GM21529 (cell line): ENCODE measurements around the gene PAGE1.
"Not testable (repeated sequence)": the region's sequence is repeated elsewhere in the genome, so short reads cannot be mapped to it uniquely, and the experiment has no call there.

Experiments
- ATAC-seq: cut with Tn5 transposase; IDR thresholded peaks from one replicate; pipeline ENCODE4 v1.9.1; 2021; ENCODE audit not compliant: unreplicated experiment

Gene PAGE1, protein sequence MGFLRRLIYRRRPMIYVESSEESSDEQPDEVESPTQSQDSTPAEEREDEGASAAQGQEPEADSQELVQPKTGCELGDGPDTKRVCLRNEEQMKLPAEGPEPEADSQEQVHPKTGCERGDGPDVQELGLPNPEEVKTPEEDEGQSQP

DNA sequence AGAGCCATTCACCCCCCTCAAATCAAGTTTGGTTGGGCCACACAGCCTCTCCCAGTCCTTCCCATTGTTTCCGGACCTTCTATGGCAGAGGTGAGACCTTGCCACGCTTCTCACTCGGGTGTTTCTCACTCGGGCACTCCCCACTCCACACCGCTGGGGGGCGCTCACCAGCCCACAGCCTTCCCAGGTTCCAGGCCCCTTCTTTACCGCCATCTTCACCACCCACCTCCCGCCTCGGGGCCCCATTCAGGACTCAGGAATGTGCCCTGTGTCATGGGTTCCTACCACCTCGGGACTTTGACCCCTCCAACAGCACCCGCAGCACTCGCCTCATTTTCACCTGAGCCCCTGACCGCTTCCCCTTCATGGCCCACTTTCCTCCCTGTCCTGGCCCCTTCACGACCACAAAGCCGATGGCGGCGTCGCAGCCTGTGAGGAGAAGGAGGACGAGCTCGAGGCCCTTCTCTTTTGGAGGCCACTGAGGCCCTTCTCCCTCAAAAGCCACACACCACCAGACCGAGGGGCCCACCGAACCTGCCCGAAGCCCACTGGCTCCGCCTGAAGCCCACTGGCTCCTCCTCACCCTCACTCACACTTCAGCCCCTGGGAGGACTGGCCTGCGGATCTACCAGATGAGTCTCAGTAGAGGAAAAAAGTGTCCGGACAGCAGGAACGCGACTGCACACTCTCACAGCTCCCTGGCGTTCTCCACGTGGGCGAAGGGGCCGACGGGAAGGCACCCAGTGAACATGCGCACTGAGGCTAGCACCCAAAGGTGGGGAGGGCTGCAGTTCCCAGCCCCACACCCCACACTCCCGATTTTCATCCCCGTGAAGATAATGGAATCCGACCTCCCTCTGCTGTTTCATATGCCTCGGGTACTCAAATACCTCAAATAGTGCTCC, at the start of gene PAGE1:
Gene PAGE1 (minus strand): TSS at position 709 of the 905 bp plus-strand sequence. CDS start 1,214 bp downstream, outside the sequence.
- no peak for ATAC-seq

DNA sequence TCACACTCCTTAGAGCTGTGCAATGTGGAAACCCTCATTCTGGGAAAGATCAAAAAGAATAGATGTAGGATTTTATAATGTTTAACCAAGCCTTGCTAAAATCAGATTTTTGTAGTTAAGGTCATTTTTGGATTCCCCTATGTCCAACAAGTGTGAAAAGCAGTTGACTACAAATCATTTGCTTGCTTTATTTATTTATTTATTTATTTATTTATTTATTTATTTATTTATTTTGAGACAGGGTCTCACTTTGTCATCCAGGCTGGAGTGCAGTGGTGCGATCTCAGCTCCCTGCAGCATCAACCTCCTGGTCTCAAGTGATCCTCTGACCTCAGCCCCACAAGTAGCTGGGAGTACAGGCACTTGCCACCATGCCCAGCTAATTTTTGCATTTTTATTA, 45.7 kb upstream of the PAGE1 start:
- ATAC-seq: not testable (repeated sequence)

DNA sequence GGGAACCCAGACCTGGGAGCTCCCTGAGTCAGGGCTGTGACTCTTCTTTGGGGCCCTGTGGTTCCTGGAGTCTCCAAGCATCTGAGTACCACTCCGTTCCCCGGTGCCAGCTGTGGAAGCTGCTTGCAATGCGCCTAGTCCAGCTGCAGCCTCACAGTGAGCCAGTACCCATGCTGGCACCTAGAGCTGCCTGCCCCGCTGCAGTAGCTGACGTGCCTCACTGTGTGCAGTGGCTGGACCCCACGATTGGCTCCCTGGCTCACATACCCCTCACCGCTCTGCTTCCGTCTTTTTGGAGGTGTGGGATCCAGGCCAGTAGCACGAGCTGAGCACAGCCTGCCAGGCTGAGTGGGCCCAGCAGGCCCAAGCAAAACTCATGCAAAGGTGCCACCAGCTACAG, 32.1 kb upstream of the PAGE1 start:
- no peak for ATAC-seq

DNA sequence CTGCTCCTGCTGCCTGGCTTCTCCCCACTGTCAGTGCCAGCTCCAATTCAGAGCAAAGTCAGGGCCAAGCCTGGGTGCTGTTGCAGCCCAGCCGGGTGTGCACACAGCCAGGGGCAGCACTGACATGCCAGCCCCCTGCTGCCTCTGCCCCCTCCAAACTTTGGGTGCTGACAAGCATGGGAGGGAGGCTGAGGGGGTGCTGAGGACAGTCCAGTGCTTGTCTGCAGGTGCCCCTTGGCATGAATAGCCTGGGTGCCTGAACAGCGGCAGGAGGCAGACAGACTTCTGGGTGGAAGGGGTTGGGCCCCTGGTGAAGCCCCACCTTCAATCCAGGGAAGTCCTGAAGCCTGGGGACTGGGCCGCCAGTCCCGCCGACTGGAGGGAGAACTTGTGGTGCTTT, 31.2 kb upstream of the PAGE1 start:
- ATAC-seq: no peak

DNA sequence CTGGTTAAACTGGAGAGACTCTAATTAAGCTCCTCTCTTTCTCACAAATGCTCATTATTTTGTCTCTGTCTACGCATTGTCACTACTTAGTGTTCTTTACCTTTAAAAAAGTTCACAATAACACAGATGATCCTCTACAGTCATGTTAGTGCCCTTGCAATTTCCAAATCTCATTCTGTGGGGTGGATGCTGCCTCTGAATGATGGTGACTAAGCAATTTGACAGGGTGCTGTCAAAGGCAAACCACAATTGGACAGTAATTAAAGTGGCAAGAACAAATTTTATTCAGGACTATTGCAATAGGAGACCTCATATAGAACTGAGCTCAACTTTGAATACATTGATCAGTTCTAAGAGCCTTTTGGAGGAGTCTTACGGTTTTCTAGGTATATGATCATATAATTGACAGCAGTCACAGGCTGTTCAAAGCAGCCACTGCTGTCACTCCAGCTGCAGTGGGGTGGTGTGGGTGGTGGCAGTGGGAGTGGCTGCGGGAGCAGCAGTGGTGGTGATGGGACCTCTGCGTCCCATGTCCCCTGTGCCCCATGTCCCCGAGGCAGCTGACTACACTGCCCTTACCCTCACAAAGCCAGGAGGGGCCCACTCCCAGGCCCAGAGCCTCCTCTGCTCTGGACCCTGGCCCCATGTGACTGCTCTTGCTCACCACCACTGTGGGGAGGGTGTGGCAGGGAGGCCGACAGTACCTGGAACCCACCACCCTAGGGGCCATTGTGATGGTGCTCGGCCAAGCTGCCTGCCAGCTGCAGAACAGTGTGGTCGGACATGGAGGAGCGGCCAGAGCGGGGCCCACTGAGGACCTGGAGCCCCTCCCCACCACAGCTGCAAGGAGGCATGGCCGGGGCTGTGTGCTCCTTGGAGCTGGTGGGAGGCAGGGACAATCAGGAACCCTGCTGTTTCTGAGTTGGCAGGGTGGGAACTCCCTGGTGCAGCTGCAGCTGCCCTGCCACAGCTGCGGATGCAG, 30.4 kb upstream of the PAGE1 start:
- no peak for ATAC-seq

DNA sequence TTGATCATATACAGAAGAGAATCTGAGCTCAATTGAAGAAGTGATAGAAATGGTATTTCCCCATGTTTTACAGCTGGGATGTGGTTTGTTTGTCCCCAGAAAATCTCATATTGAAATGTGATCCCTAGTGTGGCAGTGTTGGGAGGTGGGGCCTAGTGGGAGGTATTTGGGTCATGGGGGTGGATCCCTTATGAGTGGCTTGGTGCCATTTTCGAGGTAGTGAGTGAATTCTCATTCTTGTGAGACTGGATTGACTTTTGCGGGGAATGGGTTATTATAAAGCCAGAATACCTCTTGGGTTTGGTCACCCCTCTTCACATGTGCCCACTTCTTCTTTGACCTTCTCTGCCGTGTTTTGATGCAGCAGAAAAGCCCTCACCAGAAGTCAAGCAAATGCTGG, 29.6 kb upstream of the PAGE1 start:
- ATAC-seq: no peak

DNA sequence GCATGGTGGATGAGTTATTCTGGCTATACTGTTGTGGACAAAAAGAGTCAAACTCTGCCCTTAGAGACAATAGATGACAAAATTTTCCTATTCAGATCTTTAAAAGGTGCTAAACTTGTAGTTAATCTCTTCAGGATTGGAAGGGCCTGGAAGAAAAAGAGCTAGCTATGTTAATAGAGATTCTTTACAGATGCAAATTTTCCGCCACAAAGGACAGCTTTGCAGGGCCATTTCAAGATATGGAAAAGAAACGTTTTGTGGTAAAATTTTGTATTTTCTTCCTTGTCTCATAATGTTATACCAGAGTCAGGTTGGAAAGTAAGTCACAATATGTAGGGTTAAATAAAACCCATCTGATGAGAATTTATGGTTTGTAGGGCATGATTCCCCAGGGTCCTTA, 24.3 kb upstream of the PAGE1 start:
- not testable (repeated sequence) for ATAC-seq

DNA sequence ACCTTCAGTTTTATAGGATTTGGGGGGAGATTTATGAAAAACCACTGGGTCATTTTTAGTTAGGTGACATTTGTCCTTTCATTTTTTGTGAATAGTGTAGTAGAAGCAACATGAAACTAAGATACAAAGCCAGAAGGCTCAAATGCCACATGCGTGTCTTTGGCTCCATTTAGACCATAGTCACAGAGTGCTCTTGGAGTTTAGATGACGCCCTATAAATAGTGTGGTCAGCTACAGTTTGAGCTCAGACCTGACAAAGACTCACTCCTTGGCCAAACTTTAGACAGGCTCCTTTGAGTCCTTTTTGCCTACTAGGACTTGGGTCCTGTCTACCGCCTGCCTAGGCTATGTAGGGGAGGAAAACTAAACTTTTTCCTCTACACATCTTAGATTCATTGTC, 16.8 kb upstream of the PAGE1 start:
- no peak for ATAC-seq

DNA sequence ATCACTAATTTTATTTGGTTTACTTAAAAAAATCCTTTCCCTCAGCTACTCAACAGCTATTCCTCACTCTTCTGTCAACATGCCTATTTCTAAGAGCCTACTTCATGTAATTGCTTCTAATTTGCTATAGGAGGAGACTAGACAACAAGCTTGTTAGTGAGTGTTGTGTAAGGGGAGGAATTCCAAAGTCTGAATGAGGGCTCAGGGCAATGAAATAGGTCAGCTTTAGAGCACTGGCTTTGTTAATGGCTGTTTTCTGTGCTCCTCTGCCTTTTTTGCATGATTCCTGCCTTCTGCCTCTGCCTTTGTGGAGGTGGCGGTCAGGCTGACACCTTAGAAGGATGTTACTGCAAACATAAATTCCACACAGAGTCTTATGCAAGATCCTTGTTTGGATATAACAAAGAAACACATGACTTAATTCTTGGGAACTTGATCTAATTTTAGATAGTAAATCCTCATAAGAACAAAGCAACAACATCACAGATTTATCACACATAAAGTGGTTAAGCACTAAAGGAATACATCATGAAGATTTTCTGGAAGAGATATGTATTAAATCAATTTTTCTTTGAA, 15.0 kb upstream of the PAGE1 start:
- no peak for ATAC-seq

DNA sequence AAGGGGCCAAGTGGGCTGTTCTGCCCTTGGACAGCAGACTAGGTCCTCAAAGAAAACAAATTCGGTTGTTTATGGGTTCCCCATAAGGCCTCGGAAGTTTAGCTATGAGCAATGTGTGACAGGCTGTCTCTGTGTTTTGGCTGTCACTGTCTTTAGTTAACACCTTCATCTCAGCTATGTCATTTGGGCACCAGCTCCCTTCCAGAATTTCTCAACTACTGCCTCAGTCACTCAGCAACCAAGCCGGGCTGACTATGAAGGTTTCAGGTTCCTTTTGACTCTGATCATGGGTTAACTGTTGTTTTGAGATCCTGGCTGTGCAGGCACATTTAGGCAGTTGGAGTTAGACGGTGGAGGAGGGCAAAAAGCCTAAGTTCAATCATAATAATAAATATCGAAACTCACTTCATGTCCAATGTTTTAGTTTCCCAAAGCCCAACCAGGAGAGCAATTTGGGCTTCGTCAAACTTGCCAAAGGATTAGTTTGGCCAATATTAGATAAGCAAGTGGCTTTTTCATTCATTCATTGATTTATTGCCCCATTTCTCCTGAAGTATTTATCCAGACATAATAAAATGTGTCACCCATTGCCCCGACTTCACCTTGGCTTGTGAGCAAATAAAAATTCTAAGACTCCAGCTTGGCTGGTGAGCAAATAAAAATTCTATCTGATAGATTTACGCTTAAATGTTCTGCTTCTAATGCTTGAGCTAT, 9.1 kb upstream of the PAGE1 start:
- no peak for ATAC-seq

DNA sequence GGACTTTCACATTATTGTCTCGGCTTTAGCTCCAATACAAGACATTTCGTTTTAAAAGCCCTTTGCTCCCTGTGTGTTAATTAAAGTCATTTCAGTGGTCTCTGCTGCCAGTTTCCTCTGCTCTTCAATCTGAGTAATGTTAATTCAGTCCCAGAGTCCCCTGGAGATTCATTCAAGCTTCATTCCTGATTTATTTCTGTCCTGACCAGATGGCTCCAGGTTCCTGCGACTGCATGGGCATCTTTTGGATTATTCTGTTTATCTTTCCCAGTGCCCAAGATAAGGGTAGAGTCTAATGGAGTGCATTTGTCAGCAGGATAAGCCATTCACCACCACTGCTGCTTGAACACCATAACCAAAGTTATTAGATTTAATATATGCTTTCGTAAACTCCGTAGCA, 6.1 kb upstream of the PAGE1 start:
- no peak for ATAC-seq

DNA sequence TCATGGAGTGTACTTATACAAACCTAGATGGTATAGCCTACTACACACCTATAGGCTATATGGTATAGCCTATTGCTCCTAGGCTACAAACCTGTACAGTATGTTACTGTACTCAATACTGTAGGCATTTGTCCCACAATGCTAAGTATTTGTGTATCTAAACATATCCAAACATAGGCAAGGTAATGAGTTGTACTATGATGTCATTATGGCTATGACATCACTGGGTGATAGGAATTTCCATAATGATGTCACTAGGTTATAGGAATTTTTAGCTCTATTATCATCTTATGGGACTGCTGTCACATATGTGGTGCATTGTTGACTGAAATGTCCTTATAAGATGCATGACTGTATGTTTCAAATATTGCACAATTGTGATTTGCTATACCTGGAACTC, 5.5 kb upstream of the PAGE1 start:
- ATAC-seq: no peak

DNA sequence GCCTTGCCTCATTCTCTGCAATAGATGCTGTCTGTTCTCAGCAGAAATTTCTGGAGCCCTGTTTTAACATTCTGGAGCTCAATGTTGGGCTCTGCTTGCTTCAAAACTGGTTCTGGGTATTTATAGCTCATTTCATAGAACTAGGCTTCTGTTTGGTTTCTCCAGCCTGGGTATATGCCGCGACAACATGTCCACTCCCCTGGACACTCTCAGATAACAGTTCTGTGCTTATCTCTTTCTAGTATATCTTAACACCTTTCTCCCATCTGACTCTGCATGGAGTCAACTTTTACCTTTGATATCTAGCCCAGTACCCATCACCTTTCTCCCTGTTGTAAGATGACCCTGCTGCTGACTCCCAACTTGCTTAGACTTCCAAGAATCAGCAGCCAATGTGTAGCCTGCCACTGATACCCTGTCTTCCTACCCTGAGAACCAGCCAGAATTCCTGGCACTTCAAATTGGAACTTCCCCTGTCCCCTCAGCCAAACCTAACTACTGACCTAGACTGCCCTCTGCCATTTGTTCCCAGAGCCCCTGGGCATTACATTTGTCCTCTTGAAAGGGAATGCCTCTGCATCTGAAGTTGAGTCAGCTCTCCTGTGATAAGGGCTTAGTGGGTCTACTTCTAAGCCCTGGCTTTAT, 20.6 kb downstream of the PAGE1 start:
- no peak for ATAC-seq

DNA sequence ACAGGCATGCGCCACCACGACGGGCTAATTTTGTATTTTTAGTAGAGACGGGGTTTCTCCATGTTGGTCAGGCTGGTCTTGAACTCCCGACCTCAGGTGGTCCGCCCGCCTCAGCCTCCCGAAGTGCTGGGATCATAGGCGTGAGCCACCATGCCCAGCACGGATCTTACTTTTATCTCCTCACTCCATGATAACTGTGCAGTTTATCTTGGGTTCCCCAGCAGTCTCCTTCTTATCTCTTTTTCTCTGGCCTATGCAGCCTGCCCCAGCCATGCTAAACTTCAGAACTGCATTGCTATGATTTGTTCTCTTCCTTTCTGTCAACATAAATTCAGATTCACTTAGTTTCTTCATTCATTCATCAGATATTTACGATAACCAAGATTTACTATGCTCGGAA, 22.4 kb downstream of the PAGE1 start:
- ATAC-seq: no peak

DNA sequence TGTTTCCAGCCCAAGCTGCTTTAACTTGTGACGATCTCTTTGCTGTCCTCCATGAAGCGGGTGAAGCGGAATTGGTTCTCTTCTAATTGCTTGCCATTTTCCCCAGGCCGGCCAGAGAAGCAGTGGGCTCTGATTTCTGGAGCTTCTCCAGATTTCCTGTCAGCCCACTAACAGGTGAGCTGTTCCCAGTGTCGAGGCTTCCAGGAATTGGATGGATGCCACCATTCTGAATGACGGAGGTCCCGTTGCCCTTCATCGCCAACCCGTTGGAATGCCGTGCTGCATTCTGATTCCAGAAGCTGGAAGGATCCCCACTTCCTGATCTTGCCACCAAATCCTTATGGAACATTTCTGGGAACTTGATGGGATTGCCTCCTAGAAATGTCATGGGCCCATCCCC, 31.0 kb downstream of the PAGE1 start:
- no peak for ATAC-seq

DNA sequence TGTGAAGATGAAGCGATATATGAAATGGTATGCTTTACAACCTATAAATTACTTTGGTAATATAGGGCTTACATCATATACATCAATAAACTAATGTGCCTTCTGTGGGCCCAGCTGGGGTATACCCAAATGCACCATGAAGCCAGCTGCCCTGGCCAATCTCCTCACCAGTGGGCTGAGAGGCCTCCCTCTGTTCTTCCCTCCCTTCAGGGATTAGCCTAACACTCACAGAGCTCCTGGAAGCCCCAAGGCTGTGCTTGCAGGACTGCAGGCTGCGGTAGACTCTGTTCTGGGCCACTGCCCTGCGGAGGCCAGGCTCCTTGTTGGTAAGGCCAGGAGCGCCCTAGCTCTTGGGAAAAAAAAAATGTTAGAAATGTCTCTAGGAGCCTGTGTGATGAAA, 33.9 kb downstream of the PAGE1 start:
- no peak for ATAC-seq

DNA sequence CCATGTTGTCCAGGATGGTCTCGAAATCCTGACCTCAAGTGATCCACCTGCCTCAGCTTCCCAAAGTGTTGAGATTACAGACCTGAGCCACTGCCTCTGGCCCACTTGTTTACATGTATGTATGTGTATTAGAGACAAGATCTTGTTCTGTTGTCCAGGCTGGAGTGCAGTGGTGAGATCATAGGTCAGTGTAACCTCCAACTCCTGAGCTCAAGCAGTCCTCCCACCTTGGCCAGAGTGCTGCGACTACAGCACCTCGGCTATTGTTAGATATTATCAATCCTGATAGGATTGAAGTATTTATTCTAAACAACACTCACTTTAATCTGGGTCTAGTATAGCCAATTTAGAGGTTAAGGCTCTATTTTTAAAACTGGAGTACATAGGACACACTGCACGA, 36.0 kb downstream of the PAGE1 start:
- no peak for ATAC-seq

DNA sequence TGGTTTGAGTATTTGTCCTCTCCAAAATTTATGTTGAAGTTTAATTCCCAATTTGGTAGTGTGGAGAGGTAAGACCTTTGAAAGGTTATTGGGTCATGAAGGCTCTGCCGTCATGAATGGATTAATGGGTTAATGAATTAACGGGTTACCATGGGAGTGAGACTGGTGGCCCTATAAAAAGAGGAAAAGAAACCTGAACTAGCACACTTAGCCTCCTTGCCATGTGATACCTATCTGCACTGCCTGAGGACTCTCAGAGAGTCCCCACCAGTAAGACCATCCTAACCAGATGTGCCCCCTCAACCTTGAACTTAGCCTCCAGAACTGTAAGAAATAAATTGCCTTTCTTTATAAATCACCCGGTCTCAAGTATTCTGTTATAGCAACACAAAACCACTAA, 39.3 kb downstream of the PAGE1 start:
- no peak for ATAC-seq

DNA sequence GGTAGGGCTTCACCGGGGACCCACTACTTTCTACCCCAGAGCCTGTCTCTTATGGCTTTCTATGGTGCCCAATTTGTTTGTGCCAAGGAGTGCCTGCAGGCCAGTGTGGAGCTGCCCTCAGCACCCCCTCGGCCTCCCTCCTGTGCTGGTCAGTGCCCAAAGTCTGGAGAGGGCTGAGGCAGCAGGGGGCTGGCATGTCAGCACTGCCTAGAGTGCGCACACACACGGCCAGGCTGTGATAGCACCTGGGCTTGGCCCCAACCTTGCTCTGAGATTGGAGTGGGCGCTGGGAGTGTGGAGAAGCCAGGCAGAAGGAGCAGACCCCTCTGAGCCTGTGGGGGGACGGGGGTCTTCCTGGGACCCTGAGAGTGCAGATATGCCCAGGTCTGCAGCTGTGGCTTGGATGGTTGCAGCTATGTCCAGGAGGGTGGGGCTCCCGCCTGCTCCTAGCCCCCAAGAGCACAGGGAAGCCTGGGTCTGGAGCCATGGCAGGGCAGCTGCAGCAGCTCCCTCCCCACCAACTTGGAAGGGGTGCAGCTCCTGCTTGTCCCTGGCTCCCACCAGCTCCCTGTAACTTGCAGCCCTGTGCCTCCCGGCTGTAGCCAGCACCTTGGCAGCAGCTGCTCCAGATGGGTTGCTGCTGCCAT, 50.7 kb downstream of the PAGE1 start:
- no peak for ATAC-seq
